ENCODE measurements around the gene CHRND.

The CHRND gene

DNA sequence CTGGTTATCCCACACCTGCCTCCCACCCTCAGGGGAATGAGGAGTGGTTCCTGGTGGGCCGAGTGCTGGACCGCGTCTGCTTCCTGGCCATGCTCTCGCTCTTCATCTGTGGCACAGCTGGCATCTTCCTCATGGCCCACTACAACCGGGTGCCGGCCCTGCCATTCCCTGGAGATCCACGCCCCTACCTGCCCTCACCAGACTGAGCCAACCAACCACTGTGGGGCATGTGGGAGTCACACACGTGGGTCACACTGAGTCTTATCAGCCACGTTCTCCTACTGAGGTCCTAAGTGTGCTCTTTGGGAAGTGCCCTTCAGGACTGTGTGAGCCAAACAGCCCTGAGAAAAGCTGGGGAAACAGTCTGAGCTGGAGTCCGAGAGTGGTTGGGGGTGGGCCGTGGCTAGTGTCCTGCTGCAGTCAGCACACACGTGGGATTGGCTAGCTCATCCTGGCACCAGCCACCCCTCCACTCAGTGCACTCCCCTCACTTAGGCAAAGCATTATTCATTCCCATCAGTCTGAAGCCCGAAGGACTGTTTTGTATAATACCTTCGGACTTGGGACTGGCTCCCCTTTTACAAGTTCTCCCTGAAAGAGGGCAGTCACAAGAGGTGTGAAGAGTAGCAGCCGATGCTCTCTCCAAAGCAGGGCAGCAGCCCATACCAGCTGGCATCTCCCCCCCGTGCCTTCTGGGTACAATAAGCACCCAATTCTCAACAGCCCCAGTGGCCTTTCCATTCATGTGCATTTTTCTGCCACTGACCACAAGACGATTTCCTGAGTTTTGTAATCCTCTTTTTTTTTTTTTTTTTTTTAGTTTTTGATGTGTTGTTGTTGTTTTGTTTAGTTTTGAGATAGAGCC lies 19.8 kb downstream of the CHRND start:
- TF ChIP-seq, protein P1, sequence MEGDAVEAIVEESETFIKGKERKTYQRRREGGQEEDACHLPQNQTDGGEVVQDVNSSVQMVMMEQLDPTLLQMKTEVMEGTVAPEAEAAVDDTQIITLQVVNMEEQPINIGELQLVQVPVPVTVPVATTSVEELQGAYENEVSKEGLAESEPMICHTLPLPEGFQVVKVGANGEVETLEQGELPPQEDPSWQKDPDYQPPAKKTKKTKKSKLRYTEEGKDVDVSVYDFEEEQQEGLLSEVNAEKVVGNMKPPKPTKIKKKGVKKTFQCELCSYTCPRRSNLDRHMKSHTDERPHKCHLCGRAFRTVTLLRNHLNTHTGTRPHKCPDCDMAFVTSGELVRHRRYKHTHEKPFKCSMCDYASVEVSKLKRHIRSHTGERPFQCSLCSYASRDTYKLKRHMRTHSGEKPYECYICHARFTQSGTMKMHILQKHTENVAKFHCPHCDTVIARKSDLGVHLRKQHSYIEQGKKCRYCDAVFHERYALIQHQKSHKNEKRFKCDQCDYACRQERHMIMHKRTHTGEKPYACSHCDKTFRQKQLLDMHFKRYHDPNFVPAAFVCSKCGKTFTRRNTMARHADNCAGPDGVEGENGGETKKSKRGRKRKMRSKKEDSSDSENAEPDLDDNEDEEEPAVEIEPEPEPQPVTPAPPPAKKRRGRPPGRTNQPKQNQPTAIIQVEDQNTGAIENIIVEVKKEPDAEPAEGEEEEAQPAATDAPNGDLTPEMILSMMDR (IDR thresholded peaks at IDR 0.05; ENCODE audit: control extremely low read depth, extremely low read depth, low read depth, missing control alignments): no peak
- ChIA-PET POLR2A (no interaction called here), CTCF (interaction anchor here (1.0 kb wide), 1 partner anchor 99 kb away, joined by 3 read pairs; no protein-coding TSS in a partner anchor)
- DNase-seq (ENCODE audit: extremely low spot score): no peak

DNA sequence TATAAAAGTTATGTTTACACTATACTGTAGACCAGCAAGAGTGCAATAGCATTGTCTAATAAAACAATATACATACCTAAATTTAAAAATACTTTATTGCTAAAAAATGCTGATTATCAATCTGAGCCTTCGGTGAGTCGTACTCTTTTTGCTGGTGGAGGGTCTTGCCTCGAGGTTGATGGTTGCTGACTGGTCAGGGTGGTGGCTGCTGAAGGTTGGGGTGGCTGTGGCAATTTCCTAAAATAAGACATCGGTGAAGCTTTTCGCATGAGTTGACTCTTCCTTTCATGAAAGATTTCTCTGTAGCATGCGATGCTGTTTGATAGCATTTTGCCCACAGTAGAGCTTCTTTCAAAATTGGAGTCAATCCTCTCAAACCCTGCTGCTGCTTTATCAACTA lies 22.0 kb downstream of the CHRND start:
- DNase-seq (ENCODE audit: extremely low spot score): no peak

DNA sequence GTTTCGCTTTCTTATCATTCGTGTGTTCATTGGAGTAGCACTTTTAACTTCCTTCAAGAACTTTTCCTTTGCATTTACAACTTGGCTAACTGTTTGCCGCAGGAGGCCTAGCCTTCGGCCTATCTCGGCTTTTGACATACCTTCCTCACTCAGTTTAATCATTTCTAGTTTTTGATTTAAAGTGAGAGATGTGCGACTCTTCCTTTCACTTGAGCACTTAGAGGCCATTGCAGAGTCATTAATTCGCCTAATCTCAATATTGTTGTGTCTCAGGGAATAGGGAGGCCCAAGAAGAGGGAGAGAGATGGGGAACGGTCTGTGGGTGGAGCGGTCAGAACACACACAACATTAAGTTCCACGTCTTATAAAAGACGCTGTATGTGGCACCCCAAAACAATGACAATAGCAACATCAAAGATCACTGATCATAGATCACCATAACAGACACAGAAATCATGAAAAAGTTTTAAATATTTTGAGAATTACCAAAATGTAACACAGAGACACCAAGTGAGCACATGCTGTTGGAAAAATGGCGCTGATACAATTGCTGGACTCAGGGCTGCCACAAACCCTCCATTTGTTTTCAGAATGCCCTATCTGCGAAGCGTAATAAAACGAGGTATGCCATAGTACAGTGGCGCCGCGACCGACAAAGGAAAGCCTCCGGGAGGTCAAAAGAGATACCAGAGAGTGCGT lies 23.8 kb downstream of the CHRND start:
- TF ChIP-seq, protein P1 (IDR thresholded peaks at IDR 0.05; ENCODE audit: control extremely low read depth, extremely low read depth, low read depth, missing control alignments): no peak
- ChIA-PET CTCF (no interaction called here), POLR2A (no interaction called here)
- DNase-seq (ENCODE audit: extremely low spot score): no peak

More for the DNA sequence above, 22.0 kb downstream of the CHRND start:
- TF ChIP-seq, protein P1 (IDR thresholded peaks at IDR 0.05; ENCODE audit: control extremely low read depth, extremely low read depth, low read depth, missing control alignments): no peak
- CTCF ChIA-PET: no interaction called here
- POLR2A ChIA-PET: no interaction called here

DNA sequence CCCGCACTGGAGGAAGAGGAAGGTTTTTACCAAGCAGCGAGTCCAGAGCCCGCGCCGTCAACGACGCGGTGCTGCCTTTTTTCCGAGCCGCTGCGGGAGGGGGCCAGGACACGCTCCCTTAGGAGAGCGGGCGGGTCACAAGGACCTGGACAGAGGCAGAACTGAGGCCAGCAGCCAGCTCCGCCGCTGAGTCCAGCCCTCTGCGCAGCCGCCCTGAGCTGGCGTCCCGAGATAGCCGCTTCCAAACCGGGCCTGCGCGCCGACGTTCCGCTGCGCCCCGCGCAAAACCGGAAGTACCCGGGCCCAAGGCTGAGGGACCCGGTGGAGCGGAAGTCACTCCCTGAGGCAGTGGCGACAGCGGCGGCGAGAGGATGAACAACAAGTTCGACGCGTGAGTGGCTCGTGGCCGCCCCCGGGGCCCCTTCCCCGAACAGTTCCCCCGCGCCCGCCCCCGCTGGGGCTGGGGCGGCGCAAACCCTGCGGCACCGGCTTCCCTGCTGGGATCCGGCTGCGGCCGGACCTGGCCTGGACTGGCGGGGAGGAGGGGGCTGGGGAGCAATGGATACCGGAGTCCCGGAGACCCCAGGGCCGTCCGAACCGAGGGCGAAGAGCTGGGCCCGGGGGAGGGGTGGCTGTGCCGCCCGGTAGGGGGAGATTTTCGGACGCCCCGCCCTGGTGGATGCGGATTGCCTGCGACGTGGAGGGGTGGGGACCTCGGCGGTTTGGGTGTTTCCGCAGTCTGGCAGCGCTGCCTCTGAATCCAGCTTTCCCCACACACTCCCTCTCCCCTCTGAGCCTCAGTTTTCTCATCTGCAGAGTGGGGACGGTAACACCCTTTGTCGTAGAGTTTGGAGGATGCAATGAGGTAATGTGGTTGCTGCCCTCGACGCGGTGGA lies 24.6 kb downstream of the CHRND start, which contains the start of the genes EIF4E2 and TIGD1:
EIF4E2 (plus strand) TSS at position 336 of the 896 bp plus-strand sequence; CDS start at position 372, 36 bp downstream.
TIGD1 (minus strand) TSS at position 204 of the 896 bp plus-strand sequence. CDS start 675 bp downstream, outside the sequence.
- peak; percentile 99 for DNase-seq (ENCODE audit: extremely low spot score)
- TF ChIP-seq, protein P1 (IDR thresholded peaks at IDR 0.05; ENCODE audit: control extremely low read depth, extremely low read depth, low read depth, missing control alignments): no peak
- CTCF ChIA-PET: no interaction called here
- POLR2A ChIA-PET: no interaction called here

DNA sequence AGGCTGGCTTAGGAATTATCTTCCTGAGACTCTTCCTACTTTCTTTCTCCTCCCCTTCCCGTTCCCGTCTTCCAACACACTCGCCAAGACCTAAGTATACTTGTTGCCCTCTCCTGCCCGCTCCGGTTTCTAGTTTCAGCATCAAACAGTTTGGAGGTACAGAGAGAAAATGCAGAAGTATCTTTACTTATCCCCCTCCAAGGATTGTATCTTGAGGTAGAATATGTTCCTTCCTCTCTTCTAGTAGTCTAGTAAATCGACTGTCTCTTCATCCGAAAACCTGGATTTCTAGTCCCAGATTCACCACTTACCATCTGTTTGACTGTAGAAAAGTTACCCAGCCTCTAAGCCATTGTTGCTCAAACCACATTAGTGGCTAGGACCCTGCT lies 25.3 kb downstream of the CHRND start:
- TF ChIP-seq, protein P1 (IDR thresholded peaks at IDR 0.05; ENCODE audit: control extremely low read depth, extremely low read depth, low read depth, missing control alignments): no peak
- DNase-seq (ENCODE audit: extremely low spot score): no peak
- ChIA-PET POLR2A (no interaction called here), CTCF (no interaction called here)

DNA sequence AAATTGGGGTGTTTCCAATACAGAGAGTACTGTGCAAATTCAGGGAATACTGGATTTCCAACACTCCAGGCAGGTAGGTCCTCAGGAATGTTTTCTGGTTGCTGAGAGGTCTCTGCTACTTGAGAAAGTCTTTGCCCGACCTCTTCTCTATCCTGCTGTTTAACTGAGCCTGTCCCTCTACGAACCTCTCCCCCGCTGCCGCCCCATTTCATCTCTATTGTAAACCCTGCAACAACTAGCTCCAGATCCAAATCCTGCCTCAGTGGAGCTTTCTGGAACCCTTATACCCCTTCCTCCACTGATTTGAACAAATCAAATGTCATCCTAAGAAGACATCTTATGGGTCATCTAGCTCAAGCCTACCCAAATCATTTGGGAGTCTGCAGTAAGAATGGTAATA lies 25.8 kb downstream of the CHRND start:
- CTCF ChIA-PET: no interaction called here
- DNase-seq (ENCODE audit: extremely low spot score): no peak
- TF ChIP-seq, protein P1 (IDR thresholded peaks at IDR 0.05; ENCODE audit: control extremely low read depth, extremely low read depth, low read depth, missing control alignments): no peak
- POLR2A ChIA-PET: no interaction called here

Measured in GM10248 (cell line).